ENCODE measurements around the gene LRRC9.
A peak's percentile ranks its signal among the peaks of the same experiment; 100 is the strongest.

Gene LRRC9

GRCh38 chr14:59890676-59891075 lies 29.3 kb upstream of the LRRC9 start:
- Histone ChIP-seq H2BK120ac (ENCODE audit: insufficient read depth, low read length, poor library complexity) (no peak overlapping the region), H2AK5ac (ENCODE audit: low read length) (no peak overlapping the region), H3K4ac (ENCODE audit: low read depth, low read length) (no peak overlapping the region), H3K23ac (ENCODE audit: low read length) (no peak overlapping the region), H3K4me1 (ENCODE audit: control insufficient read depth in 1 of 2, insufficient read depth in 2 of 2, low read length in 2 of 2) (no peaks in the 10 kb centered on the region), H3K4me3 (ENCODE audit: low read depth, low read length) (no peak overlapping the region), H4K91ac (ENCODE audit: low read depth, low read length) (no peak overlapping the region), H3K4me2 (ENCODE audit: low read length) (no peak overlapping the region), H3K9me3 (ENCODE audit: insufficient read depth, low read depth, low read length) (no peaks in the 10 kb centered on the region), H3K18ac (ENCODE audit: low read length) (no peak overlapping the region), H3K27me3 (ENCODE audit: insufficient read depth, low read length) (no peaks in the 10 kb centered on the region), H3K14ac (ENCODE audit: low read length) (no peak overlapping the region), H3K27ac (ENCODE audit: low read depth, low read length) (no peak overlapping the region), H2BK5ac (ENCODE audit: low read depth, low read length, poor library complexity) (no peak overlapping the region), H4K8ac (ENCODE audit: low read depth, low read length) (no peak overlapping the region), H2AFZ (ENCODE audit: insufficient read depth, low read length, poor library complexity) (no peak overlapping the region), H3K79me1 (ENCODE audit: low read length) (no peaks in the 10 kb centered on the region), H3K79me2 (ENCODE audit: control insufficient read depth, insufficient read depth, low read length, poor library complexity) (no peaks in the 10 kb centered on the region), H2BK12ac (ENCODE audit: low read length) (no peak overlapping the region), H3K9ac (ENCODE audit: low read length) (no peak overlapping the region), H4K12ac (ENCODE audit: low read depth, low read length) (no peak overlapping the region), H3K36me3 (ENCODE audit: control insufficient read depth in 1 of 2, insufficient read depth in 2 of 2, low read length in 2 of 2) (no peaks in the 10 kb centered on the region)
- no CpG with 5 or more reads among the region's 2 CpGs for WGBS (ENCODE audit: extremely low coverage, insufficient coverage, insufficient read length)
- DNase-seq: no peak

- no peak overlapping the region for H2BK5ac ChIP-seq (ENCODE audit: low read depth, low read length, poor library complexity)
- H3K9ac ChIP-seq (ENCODE audit: low read length): no peak overlapping the region
- H2BK120ac ChIP-seq (ENCODE audit: insufficient read depth, low read length, poor library complexity): no peak overlapping the region
- H2AFZ ChIP-seq (ENCODE audit: insufficient read depth, low read length, poor library complexity): no peak overlapping the region
- no peaks in the 10 kb centered on the region for H3K9me3 ChIP-seq (ENCODE audit: insufficient read depth, low read depth, low read length)
- no peak overlapping the region for H3K27ac ChIP-seq (ENCODE audit: low read depth, low read length)
- H3K4me2 ChIP-seq (ENCODE audit: low read length): no peak overlapping the region
- no peaks in the 10 kb centered on the region for H3K4me1 ChIP-seq (ENCODE audit: control insufficient read depth in 1 of 2, insufficient read depth in 2 of 2, low read length in 2 of 2)
- H4K12ac ChIP-seq (ENCODE audit: low read depth, low read length): no peak overlapping the region
- no peak overlapping the region for H2AK5ac ChIP-seq (ENCODE audit: low read length)
- H3K36me3 ChIP-seq (ENCODE audit: control insufficient read depth in 1 of 2, insufficient read depth in 2 of 2, low read length in 2 of 2): no peaks in the 10 kb centered on the region
- no peak overlapping the region for H3K14ac ChIP-seq (ENCODE audit: low read length)
- H3K23ac ChIP-seq (ENCODE audit: low read length): no peak overlapping the region
- H3K4me3 ChIP-seq (ENCODE audit: low read depth, low read length): no peak overlapping the region
- DNase-seq: no peak
- H3K27me3 ChIP-seq (ENCODE audit: insufficient read depth, low read length): no peaks in the 10 kb centered on the region
- WGBS (ENCODE audit: extremely low coverage, insufficient coverage, insufficient read length): no CpG with 5 or more reads among the region's 1 CpG
- no peak overlapping the region for H3K4ac ChIP-seq (ENCODE audit: low read depth, low read length)
- no peak overlapping the region for H3K18ac ChIP-seq (ENCODE audit: low read length)
- no peak overlapping the region for H4K91ac ChIP-seq (ENCODE audit: low read depth, low read length)
- H4K8ac ChIP-seq (ENCODE audit: low read depth, low read length): no peak overlapping the region
- H2BK12ac ChIP-seq (ENCODE audit: low read length): no peak overlapping the region
- no peaks in the 10 kb centered on the region for H3K79me2 ChIP-seq (ENCODE audit: control insufficient read depth, insufficient read depth, low read length, poor library complexity)
- no peaks in the 10 kb centered on the region for H3K79me1 ChIP-seq (ENCODE audit: low read length)
Observed at GRCh38 chr14:59895721-59896120, 24.2 kb upstream of the LRRC9 start.

GRCh38 chr14:59897757-59898383 lies 22.1 kb upstream of the LRRC9 start:
- no peaks in the 10 kb centered on the region for H3K79me1 ChIP-seq (ENCODE audit: low read length)
- no peak overlapping the region for H2BK120ac ChIP-seq (ENCODE audit: insufficient read depth, low read length, poor library complexity)
- no peak overlapping the region for H2BK12ac ChIP-seq (ENCODE audit: low read length)
- H3K4ac ChIP-seq (ENCODE audit: low read depth, low read length): no peak overlapping the region
- no peak overlapping the region for H2AK5ac ChIP-seq (ENCODE audit: low read length)
- H3K36me3 ChIP-seq (ENCODE audit: control insufficient read depth in 1 of 2, insufficient read depth in 2 of 2, low read length in 2 of 2): no peaks in the 10 kb centered on the region
- WGBS (ENCODE audit: extremely low coverage, insufficient coverage, insufficient read length): no CpG with 5 or more reads among the region's 8 CpGs
- no peak overlapping the region for H2AFZ ChIP-seq (ENCODE audit: insufficient read depth, low read length, poor library complexity)
- no peaks in the 10 kb centered on the region for H3K79me2 ChIP-seq (ENCODE audit: control insufficient read depth, insufficient read depth, low read length, poor library complexity)
- H3K23ac ChIP-seq (ENCODE audit: low read length): no peak overlapping the region
- no peak overlapping the region for H3K9ac ChIP-seq (ENCODE audit: low read length)
- H4K12ac ChIP-seq (ENCODE audit: low read depth, low read length): no peak overlapping the region
- no peaks in the 10 kb centered on the region for H3K27me3 ChIP-seq (ENCODE audit: insufficient read depth, low read length)
- no peak overlapping the region for H3K27ac ChIP-seq (ENCODE audit: low read depth, low read length)
- H4K8ac ChIP-seq (ENCODE audit: low read depth, low read length): no peak overlapping the region
- DNase-seq: peak; percentile 33 to 73
- no peak overlapping the region for H3K4me3 ChIP-seq (ENCODE audit: low read depth, low read length)
- no peaks in the 10 kb centered on the region for H3K4me1 ChIP-seq (ENCODE audit: control insufficient read depth in 1 of 2, insufficient read depth in 2 of 2, low read length in 2 of 2)
- no peak overlapping the region for H2BK5ac ChIP-seq (ENCODE audit: low read depth, low read length, poor library complexity)
- no peak overlapping the region for H3K18ac ChIP-seq (ENCODE audit: low read length)
- H4K91ac ChIP-seq (ENCODE audit: low read depth, low read length): no peak overlapping the region
- H3K4me2 ChIP-seq (ENCODE audit: low read length): no peak overlapping the region
- no peaks in the 10 kb centered on the region for H3K9me3 ChIP-seq (ENCODE audit: insufficient read depth, low read depth, low read length)
- no peak overlapping the region for H3K14ac ChIP-seq (ENCODE audit: low read length)

- no CpG with 5 or more reads among the region's 3 CpGs for WGBS (ENCODE audit: extremely low coverage, insufficient coverage, insufficient read length)
- Histone ChIP-seq H3K23ac (ENCODE audit: low read length) (peak overlapping the region; percentile 15), H3K4ac (ENCODE audit: low read depth, low read length) (no peak overlapping the region), H3K4me3 (ENCODE audit: low read depth, low read length) (no peak overlapping the region), H2BK12ac (ENCODE audit: low read length) (no peak overlapping the region), H3K9ac (ENCODE audit: low read length) (no peak overlapping the region), H3K79me1 (ENCODE audit: low read length) (no peaks in the 10 kb centered on the region), H2BK5ac (ENCODE audit: low read depth, low read length, poor library complexity) (no peak overlapping the region), H2AFZ (ENCODE audit: insufficient read depth, low read length, poor library complexity) (no peak overlapping the region), H3K27me3 (ENCODE audit: insufficient read depth, low read length) (no peaks in the 10 kb centered on the region), H3K4me2 (ENCODE audit: low read length) (no peak overlapping the region), H4K91ac (ENCODE audit: low read depth, low read length) (no peak overlapping the region), H2AK5ac (ENCODE audit: low read length) (no peak overlapping the region), H3K79me2 (ENCODE audit: control insufficient read depth, insufficient read depth, low read length, poor library complexity) (no peaks in the 10 kb centered on the region), H4K8ac (ENCODE audit: low read depth, low read length) (no peak overlapping the region), H3K27ac (ENCODE audit: low read depth, low read length) (no peak overlapping the region), H3K18ac (ENCODE audit: low read length) (no peak overlapping the region), H3K4me1 (ENCODE audit: control insufficient read depth in 1 of 2, insufficient read depth in 2 of 2, low read length in 2 of 2) (no peaks in the 10 kb centered on the region), H3K36me3 (ENCODE audit: control insufficient read depth in 1 of 2, insufficient read depth in 2 of 2, low read length in 2 of 2) (no peaks in the 10 kb centered on the region), H3K9me3 (ENCODE audit: insufficient read depth, low read depth, low read length) (no peaks in the 10 kb centered on the region), H4K12ac (ENCODE audit: low read depth, low read length) (no peak overlapping the region), H2BK120ac (ENCODE audit: insufficient read depth, low read length, poor library complexity) (no peak overlapping the region), H3K14ac (ENCODE audit: low read length) (no peak overlapping the region)
- DNase-seq: no peak
Observed at GRCh38 chr14:59900556-59900955, 19.4 kb upstream of the LRRC9 start.
